GM12873 (cell line): ENCODE measurements around the gene SPG7.

Experiments
- TF ChIP-seq, protein P1 (sequence below): IDR thresholded peaks from 2 replicates; pipeline ENCODE4 v1.5.1; 2012; ENCODE audit warnings: low read depth, mild to moderate bottlenecking, moderate library complexity, low read length, control low read depth; ENCODE audit not compliant: insufficient read depth; ENCODE audit errors: missing control alignments

SPG7 gene

DNA sequence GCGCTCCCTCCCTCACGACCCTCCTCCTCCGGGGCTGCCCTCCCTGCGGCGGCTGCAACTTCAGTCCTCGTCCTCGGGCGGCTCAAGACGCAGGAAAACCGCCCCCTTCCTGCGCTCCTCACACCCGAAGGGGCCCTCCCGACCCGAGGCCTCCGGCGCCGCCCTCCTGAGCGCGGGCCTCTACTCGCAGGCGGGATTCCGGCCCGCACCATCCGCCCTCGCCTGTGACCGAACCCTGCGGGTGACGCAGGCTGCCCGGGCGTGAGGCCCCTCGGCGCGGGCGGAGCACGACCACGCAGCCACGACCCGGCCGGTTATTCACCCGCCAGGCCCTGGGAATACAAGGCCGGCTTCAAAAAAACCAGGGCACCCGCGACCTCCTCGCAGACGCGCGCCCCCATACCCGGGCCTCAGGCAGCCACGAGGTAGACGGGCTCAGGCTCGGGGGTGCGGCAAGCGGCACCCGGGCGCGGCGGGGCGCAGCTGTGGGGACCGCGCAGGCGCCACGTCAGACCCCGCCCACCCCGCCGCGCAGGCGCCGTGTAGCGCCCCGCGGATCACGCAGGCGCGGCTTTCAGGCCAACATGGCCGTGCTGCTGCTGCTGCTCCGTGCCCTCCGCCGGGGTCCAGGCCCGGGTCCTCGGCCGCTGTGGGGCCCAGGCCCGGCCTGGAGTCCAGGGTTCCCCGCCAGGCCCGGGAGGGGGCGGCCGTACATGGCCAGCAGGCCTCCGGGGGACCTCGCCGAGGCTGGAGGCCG is at the start of gene SPG7:
Gene SPG7 (plus strand): TSS at position 570 of the 757 bp plus-strand sequence. CDS start 15 bp downstream, at position 585.
- TF ChIP-seq, protein P1, sequence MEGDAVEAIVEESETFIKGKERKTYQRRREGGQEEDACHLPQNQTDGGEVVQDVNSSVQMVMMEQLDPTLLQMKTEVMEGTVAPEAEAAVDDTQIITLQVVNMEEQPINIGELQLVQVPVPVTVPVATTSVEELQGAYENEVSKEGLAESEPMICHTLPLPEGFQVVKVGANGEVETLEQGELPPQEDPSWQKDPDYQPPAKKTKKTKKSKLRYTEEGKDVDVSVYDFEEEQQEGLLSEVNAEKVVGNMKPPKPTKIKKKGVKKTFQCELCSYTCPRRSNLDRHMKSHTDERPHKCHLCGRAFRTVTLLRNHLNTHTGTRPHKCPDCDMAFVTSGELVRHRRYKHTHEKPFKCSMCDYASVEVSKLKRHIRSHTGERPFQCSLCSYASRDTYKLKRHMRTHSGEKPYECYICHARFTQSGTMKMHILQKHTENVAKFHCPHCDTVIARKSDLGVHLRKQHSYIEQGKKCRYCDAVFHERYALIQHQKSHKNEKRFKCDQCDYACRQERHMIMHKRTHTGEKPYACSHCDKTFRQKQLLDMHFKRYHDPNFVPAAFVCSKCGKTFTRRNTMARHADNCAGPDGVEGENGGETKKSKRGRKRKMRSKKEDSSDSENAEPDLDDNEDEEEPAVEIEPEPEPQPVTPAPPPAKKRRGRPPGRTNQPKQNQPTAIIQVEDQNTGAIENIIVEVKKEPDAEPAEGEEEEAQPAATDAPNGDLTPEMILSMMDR: no peak

DNA sequence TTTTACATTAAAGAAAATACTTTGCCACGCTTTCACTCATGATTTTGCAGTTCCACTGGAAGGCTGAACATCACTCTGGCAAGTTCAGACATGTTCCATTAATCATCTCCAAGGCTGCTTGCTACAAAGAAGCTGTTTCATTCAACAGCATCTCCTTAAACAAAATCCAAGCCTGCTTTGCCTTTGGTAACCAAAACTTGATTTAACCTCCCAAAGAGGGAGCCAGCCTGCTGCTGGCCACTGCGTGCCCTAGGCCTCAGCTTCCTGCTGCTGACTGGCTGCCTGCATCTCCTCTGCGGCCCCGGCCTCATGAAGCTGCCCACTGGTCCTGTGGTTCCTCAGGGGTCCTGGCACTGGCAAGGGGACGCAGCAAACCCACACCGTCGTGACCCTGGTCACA is 49.7 kb upstream of the SPG7 start:
- TF ChIP-seq, protein P1: no peak

DNA sequence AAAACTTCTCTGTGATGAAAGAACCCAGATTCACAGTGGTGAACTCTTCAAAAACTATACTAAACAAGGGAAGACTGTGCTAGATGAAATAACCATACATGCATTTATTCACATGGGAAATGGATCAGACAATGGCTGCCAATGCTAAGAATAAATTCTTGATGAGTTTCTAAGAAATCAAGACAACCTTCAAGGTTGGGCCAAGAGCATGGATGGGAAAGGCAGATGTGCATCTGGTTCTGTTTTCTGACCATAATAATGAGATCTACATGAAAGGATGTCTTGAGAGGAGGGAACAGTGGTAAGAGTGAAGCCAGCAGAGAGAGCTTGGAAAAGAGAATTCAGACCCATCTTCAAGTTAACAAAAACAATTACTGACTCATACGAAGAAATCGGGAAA is 49.2 kb upstream of the SPG7 start:
- TF ChIP-seq, protein P1: no peak

DNA sequence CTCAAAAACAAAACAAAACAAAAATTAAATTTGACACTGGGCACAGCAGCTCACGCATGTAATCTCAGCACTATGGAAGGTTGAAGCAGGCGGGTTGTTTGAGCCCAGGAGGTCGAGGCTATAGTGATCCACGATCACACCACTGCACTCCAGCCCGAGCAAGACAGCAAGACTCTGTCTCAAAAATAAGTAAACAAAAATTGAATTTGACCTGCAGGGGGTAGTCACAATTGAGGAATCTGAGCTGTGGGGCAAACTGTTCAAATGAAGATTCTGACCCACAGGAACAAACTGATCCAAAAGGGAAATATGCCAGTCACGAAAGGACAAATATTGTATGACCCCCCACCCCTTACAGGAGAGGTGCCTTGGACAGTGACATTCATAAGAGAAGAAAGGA is 47.6 kb upstream of the SPG7 start:
- TF ChIP-seq, protein P1: peak; percentile 11

DNA sequence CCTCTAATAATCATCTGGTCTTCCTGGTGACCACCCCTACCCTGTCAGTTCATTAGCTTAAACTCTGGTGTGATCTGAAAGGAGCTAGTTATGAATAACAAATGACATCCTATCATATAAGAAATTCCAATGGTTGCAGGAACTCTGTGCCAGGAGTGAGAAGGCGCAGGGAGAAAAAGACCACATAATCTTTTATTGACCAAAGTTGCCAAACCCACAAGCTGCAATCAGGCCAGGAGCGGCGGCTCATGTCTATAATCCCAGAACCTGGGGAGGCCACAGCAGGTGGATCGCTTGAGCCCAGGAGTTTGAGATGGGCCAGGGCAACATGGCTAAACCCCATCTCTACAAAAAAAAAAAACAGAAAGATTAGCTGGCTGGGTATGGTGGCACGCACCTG is 41.3 kb upstream of the SPG7 start:
- TF ChIP-seq, protein P1: no peak

DNA sequence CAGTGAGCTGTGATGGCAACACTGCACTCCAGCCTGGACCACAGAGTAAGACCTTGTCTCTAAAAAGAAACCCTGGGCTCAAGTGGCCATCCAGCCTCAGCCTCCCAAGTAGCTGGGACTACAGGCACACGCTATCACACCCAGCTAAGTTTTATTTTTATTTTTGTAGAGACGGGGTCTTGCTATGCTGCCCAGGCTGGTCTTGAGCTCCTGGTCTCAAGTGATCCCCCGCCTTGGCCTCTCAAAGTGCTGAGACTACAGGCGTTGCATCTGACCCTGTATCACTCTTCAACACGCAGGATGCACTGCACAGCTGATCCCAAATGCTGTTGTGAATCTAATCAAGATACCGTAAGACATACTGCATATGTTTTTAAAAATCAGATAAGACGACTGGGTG is 40.8 kb upstream of the SPG7 start:
- TF ChIP-seq, protein P1: no peak

DNA sequence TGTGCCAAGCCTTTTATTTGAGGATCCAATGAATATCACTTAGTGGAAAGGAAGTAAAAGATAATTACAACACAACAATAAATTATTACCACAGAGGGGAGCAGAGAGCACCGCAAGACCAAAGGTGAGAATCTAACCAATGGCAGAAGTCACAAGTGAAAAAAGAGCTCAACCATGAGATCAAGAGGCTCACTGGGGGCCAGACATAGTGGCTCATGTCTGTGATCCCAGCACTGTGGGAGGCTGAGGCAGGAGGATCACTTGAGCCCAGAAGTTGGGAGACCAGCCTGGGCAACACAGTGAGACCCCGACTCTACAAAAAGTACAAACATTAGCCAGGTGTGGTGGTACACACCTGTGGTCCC is 35.5 kb upstream of the SPG7 start:
- TF ChIP-seq, protein P1: no peak
